WTC11 (cell line): ENCODE measurements around the gene STRADA. TPM values are rescaled to one million over a fixed set of nuclear protein-coding genes. Genes with fewer than 3 reads are reported as not detected.
A peak's percentile ranks its signal among the peaks of the same experiment; 100 is the strongest.

Experiments used
- ATAC-seq: fragments of 200-7000 bp; cut with Tn5 transposase; 2 replicates; pipeline ENCODE4 v1.10.0; 2021; ENCODE audit warnings: mild to moderate bottlenecking, moderate library complexity
- CTCF ChIA-PET: fragments of 300-600 bp; sonication (Branson Sonifier 250); formaldehyde crosslinking; loops from one replicate; lab custom pipeline; 2021; ENCODE audit warnings: antibody characterized with exemption; lab: Charles Lee
- POLR2A ChIA-PET: fragments of 350-600 bp; sonication (Branson Sonifier 250); formaldehyde crosslinking; loops from one replicate; lab custom pipeline; 2021; ENCODE audit warnings: antibody characterized with exemption; lab: Charles Lee
- DNase-seq: peaks from one replicate; pipeline ENCODE4 v3.0.0; 2021; ENCODE audit warnings: low spot score
- H3K27ac Mint-ChIP-seq: 2 replicates; pipeline ENCODE4 v1.8.0; 2021; ENCODE audit warnings: mixed read lengths
- H3K27me3 Mint-ChIP-seq: 2 replicates; pipeline ENCODE4 v1.8.0; 2021; ENCODE audit warnings: low read depth, mild to moderate bottlenecking, moderate library complexity, mixed read lengths
- H3K36me3 Mint-ChIP-seq: 2 replicates; pipeline ENCODE4 v1.8.0; 2021; ENCODE audit warnings: mixed read lengths
- H3K4me1 Mint-ChIP-seq: 2 replicates; pipeline ENCODE4 v1.8.0; 2022; ENCODE audit warnings: mixed read lengths
- H3K4me3 Mint-ChIP-seq: 2 replicates; pipeline ENCODE4 v1.8.0; 2021; ENCODE audit warnings: mild to moderate bottlenecking, moderate library complexity, mixed read lengths
- H3K9me3 Mint-ChIP-seq: 2 replicates; pipeline ENCODE4 v1.8.0; 2021; ENCODE audit warnings: mixed read lengths
- AR ChIP-seq: fragments of 250-450 bp; sonication (Bioruptor Pico); IDR thresholded peaks from 2 replicates; pipeline ENCODE4 v1.9.0; 2021; ENCODE audit warnings: mild to moderate bottlenecking
- ATF3 ChIP-seq: sonication (generic); formaldehyde crosslinking; conservative IDR thresholded peaks from 2 replicates; pipeline ENCODE4 v1.8.1; 2022; ENCODE audit warnings: mild to moderate bottlenecking, missing genetic modification reagents
- CBFB ChIP-seq: sonication (generic); formaldehyde crosslinking; IDR thresholded peaks from 2 replicates; pipeline ENCODE4 v1.8.1; 2022; ENCODE audit warnings: mild to moderate bottlenecking, low read depth, missing genetic modification reagents
- CREB1 ChIP-seq: sonication (generic); formaldehyde crosslinking; IDR thresholded peaks from 2 replicates; pipeline ENCODE4 v1.8.0; 2023; ENCODE audit warnings: mild to moderate bottlenecking, missing genetic modification reagents
- ERG ChIP-seq: fragments of 250-450 bp; sonication (Bioruptor Pico); IDR thresholded peaks from 2 replicates; pipeline ENCODE4 v1.8.0; 2021; ENCODE audit warnings: mild to moderate bottlenecking
- FOXJ3 ChIP-seq: sonication (generic); formaldehyde crosslinking; IDR thresholded peaks from 2 replicates; pipeline ENCODE4 v1.9.0; 2021; ENCODE audit warnings: missing genetic modification reagents, mild to moderate bottlenecking, borderline replicate concordance
- GRHL2 ChIP-seq: fragments of 250-450 bp; sonication (Bioruptor Pico); IDR thresholded peaks from 2 replicates; pipeline ENCODE4 v1.8.0; 2022; ENCODE audit warnings: mild to moderate bottlenecking, moderate library complexity; ENCODE audit not compliant: insufficient replicate concordance, severe bottlenecking
- GTF2I ChIP-seq: fragments of 250-450 bp; sonication (Bioruptor Pico); conservative IDR thresholded peaks from 2 replicates; pipeline ENCODE4 v1.4.0; 2021; ENCODE audit warnings: mild to moderate bottlenecking
- JUN ChIP-seq: sonication (generic); formaldehyde crosslinking; IDR thresholded peaks from 2 replicates; pipeline ENCODE4 v1.8.0; 2023; ENCODE audit warnings: mild to moderate bottlenecking, missing genetic modification reagents
- KAT7 ChIP-seq: sonication (generic); formaldehyde crosslinking; IDR thresholded peaks from 2 replicates; pipeline ENCODE4 v1.8.1; 2023; ENCODE audit warnings: missing genetic modification reagents, mild to moderate bottlenecking, borderline replicate concordance
- NR1H2 ChIP-seq: sonication (generic); formaldehyde crosslinking; IDR thresholded peaks from 2 replicates; pipeline ENCODE4 v1.9.0; 2021; ENCODE audit warnings: mild to moderate bottlenecking, moderate library complexity, missing genetic modification reagents
- NR2C2 ChIP-seq: sonication (generic); formaldehyde crosslinking; IDR thresholded peaks from 2 replicates; pipeline ENCODE4 v1.8.0; 2022; ENCODE audit warnings: mild to moderate bottlenecking, missing genetic modification reagents
- NR3C1 ChIP-seq: sonication (generic); formaldehyde crosslinking; conservative IDR thresholded peaks from 2 replicates; pipeline ENCODE4 v1.8.1; 2023; ENCODE audit warnings: low read depth, mild to moderate bottlenecking, missing genetic modification reagents
- RORB ChIP-seq: fragments of 250-450 bp; sonication (Bioruptor Pico); IDR thresholded peaks from 2 replicates; pipeline ENCODE4 v1.9.0; 2021; ENCODE audit warnings: mild to moderate bottlenecking
- SMAD3 ChIP-seq: sonication (generic); formaldehyde crosslinking; IDR thresholded peaks from 2 replicates; pipeline ENCODE4 v1.8.0; 2022; ENCODE audit warnings: missing genetic modification reagents, mild to moderate bottlenecking, borderline replicate concordance
- SOX15 ChIP-seq: fragments of 250-450 bp; sonication (Bioruptor Pico); IDR thresholded peaks from 2 replicates; pipeline ENCODE4 v1.9.0; 2021; ENCODE audit warnings: mild to moderate bottlenecking
- ZMAT4 ChIP-seq: fragments of 250-450 bp; sonication (Bioruptor Pico); IDR thresholded peaks from 2 replicates; pipeline ENCODE4 v1.9.0; 2021; ENCODE audit warnings: mild to moderate bottlenecking
- ZNF121 ChIP-seq: sonication (generic); formaldehyde crosslinking; IDR thresholded peaks from 2 replicates; pipeline ENCODE4 v1.8.0; 2023; ENCODE audit warnings: missing genetic modification reagents
- ZNF138 ChIP-seq: sonication (generic); formaldehyde crosslinking; conservative IDR thresholded peaks from 2 replicates; pipeline ENCODE4 v1.8.1; 2022; ENCODE audit warnings: mild to moderate bottlenecking, moderate library complexity, missing genetic modification reagents
- ZNF263 ChIP-seq: sonication (generic); formaldehyde crosslinking; IDR thresholded peaks from 2 replicates; pipeline ENCODE4 v1.8.1; 2022; ENCODE audit warnings: low read depth, mild to moderate bottlenecking, moderate library complexity, missing genetic modification reagents
- ZNF416 ChIP-seq: fragments of 250-450 bp; sonication (Bioruptor Pico); IDR thresholded peaks from 2 replicates; pipeline ENCODE4 v1.9.0; 2021; ENCODE audit warnings: mild to moderate bottlenecking, inconsistent platforms
- ZNF423 ChIP-seq: fragments of 250-450 bp; sonication (Bioruptor Pico); IDR thresholded peaks from 2 replicates; pipeline ENCODE4 v2.1.2; 2022; ENCODE audit warnings: mild to moderate bottlenecking, moderate library complexity
- total RNA-seq: library from RNA; stranded (reverse); gene quantifications from 3 replicates; pipeline ENCODE4 v1.2.3, GENCODE V29; 2021
- TF ChIP-seq, protein P1 (sequence below): sonication (generic); formaldehyde crosslinking; IDR thresholded peaks from 2 replicates; pipeline ENCODE4 v1.8.0; 2023; ENCODE audit warnings: mild to moderate bottlenecking, missing genetic modification reagents
- TF ChIP-seq, protein P2 (sequence below): sonication (generic); formaldehyde crosslinking; IDR thresholded peaks from 2 replicates; pipeline ENCODE4 v1.8.1; 2022; ENCODE audit warnings: mild to moderate bottlenecking, moderate library complexity, missing genetic modification reagents
- TF ChIP-seq, protein P3 (sequence below): sonication (generic); formaldehyde crosslinking; IDR thresholded peaks from 2 replicates; pipeline ENCODE4 v1.8.0; 2022; ENCODE audit warnings: mild to moderate bottlenecking, missing genetic modification reagents

STRADA gene
- total RNA-seq, 1 experiment from 2014 or later = 36.6 TPM

DNA sequence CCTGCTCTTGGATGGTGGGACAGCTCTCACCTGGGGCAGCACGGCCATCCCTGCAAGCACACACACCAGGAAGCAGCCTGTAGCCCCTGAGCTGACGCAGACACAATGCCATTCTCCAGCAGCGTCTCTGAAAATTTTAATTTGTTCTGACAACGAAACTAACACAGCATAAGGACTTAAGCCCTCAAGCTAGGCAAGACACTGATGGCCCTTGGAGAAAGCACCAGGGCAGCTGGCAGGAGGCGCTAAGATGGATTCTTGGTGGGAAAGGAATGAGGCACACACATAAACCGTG is 38.9 kb downstream of the STRADA start:
- Mint-ChIP-seq H3K9me3 (no peaks in the 10 kb centered on the region), H3K4me1 (peaks cover 29% of the 10 kb centered on the region), H3K27me3 (peaks cover 6% of the 10 kb centered on the region; the same call in 1 of the 2 replicates), H3K27ac (no peak overlapping the region; the same call in 1 of the 2 replicates), H3K36me3 (peaks cover 17% of the 10 kb centered on the region), H3K4me3 (peak overlapping the region; percentile 31; the same call in 1 of the 2 replicates)
- ChIA-PET POLR2A (no interaction called here), CTCF (interaction anchor here (0.8 to 1.7 kb wide), 4 partner anchors 8 to 90 kb away, joined by 3 to 4 read pairs (median 4); no protein-coding TSS in a partner anchor)
- no peak for ATAC-seq
- TF ChIP-seq ZNF416 (CRISPR knock-in tag) (no peak), GRHL2 (CRISPR knock-in tag) (no peak), CREB1 (no peak), GTF2I (CRISPR knock-in tag) (no peak), RORB (CRISPR knock-in tag) (no peak), SOX15 (no peak), ATF3 (CRISPR knock-in tag) (no peak), SMAD3 (no peak), JUN (CRISPR knock-in tag) (no peak), ZNF423 (CRISPR knock-in tag) (no peak), NR3C1 (no peak), ZNF138 (CRISPR knock-in tag) (no peak), NR1H2 (CRISPR knock-in tag) (no peak), ZMAT4 (CRISPR knock-in tag) (no peak), NR2C2 (no peak)
- DNase-seq = no peak

DNA sequence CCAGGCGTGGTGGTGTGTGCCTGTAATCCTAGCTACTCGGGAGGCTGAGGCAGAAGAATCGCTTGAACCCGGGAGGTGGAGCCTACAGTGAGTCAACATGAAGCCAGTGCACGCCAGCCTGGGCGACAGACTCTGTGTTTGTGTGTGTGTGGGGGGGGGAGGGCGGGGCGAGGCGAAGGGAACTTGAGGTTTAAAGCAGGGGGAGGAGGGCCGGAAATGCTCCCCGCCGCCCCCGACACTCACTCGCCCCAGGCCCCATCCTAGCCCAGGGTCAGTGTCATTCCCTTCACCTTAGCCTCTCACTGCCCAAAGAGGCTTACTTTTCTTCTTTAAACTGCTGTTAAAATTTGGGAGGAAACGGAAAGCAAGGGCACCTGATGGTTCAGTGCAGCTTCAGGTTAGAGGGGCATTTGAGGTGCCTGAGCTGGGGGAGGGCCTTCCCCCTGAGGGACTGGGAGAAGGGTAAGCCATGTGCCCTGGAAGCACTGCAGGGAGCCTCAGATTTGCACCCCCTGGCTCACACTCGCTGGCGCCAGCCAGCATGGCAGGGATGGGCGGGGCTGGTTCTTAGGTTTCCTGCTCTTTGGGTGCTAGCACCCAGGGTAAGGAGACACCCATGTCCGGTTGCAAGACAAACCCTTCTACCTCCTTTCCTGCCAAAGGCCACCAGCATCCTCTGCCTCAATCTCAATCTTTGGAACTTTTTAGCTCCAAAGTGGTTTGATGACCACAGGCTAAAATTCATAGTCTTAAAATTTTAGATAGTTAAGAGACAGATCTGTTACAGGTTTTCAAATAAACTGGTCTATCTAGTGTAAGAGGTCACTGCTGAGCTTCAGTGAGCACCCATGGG is 39.5 kb downstream of the STRADA start:
- H3K4me3 Mint-ChIP-seq = peak overlapping the region; percentile 70
- H3K9me3 Mint-ChIP-seq = no peaks in the 10 kb centered on the region
- DNase-seq = no peak
- ChIA-PET CTCF (interaction anchor here (0.8 to 1.7 kb wide), 4 partner anchors 8 to 90 kb away, joined by 3 to 4 read pairs (median 4); no protein-coding TSS in a partner anchor), POLR2A (interaction anchor here (1.9 kb wide), 1 partner anchor 72 kb away, joined by 7 read pairs; the partner anchor contains the start of genes CCDC47 and DDX42)
- peaks cover 35% of the 10 kb centered on the region for H3K4me1 Mint-ChIP-seq
- H3K27me3 Mint-ChIP-seq = peaks cover 6% of the 10 kb centered on the region; the same call in 1 of the 2 replicates
- H3K27ac Mint-ChIP-seq = no peak overlapping the region; the same call in 1 of the 2 replicates
- ATAC-seq = no peak
- peaks cover 17% of the 10 kb centered on the region for H3K36me3 Mint-ChIP-seq
- TF ChIP-seq CBFB (CRISPR knock-in tag) (no peak), ERG (CRISPR knock-in tag) (no peak), ZNF423 (CRISPR knock-in tag) (no peak), GRHL2 (CRISPR knock-in tag) (no peak), NR2C2 (no peak), KAT7 (no peak), ZNF263 (CRISPR knock-in tag) (no peak), AR (CRISPR knock-in tag) (no peak), RORB (CRISPR knock-in tag) (no peak), JUN (CRISPR knock-in tag) (no peak), ZNF121 (CRISPR knock-in tag) (no peak), ATF3 (CRISPR knock-in tag) (no peak), FOXJ3 (CRISPR knock-in tag) (no peak)
- TF ChIP-seq, protein P1, sequence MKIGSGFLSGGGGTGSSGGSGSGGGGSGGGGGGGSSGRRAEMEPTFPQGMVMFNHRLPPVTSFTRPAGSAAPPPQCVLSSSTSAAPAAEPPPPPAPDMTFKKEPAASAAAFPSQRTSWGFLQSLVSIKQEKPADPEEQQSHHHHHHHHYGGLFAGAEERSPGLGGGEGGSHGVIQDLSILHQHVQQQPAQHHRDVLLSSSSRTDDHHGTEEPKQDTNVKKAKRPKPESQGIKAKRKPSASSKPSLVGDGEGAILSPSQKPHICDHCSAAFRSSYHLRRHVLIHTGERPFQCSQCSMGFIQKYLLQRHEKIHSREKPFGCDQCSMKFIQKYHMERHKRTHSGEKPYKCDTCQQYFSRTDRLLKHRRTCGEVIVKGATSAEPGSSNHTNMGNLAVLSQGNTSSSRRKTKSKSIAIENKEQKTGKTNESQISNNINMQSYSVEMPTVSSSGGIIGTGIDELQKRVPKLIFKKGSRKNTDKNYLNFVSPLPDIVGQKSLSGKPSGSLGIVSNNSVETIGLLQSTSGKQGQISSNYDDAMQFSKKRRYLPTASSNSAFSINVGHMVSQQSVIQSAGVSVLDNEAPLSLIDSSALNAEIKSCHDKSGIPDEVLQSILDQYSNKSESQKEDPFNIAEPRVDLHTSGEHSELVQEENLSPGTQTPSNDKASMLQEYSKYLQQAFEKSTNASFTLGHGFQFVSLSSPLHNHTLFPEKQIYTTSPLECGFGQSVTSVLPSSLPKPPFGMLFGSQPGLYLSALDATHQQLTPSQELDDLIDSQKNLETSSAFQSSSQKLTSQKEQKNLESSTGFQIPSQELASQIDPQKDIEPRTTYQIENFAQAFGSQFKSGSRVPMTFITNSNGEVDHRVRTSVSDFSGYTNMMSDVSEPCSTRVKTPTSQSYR (CRISPR knock-in tag) = no peak
- TF ChIP-seq, protein P2, sequence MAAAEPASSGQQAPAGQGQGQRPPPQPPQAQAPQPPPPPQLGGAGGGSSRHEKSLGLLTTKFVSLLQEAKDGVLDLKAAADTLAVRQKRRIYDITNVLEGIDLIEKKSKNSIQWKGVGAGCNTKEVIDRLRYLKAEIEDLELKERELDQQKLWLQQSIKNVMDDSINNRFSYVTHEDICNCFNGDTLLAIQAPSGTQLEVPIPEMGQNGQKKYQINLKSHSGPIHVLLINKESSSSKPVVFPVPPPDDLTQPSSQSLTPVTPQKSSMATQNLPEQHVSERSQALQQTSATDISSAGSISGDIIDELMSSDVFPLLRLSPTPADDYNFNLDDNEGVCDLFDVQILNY = no peak
- TF ChIP-seq, protein P3, sequence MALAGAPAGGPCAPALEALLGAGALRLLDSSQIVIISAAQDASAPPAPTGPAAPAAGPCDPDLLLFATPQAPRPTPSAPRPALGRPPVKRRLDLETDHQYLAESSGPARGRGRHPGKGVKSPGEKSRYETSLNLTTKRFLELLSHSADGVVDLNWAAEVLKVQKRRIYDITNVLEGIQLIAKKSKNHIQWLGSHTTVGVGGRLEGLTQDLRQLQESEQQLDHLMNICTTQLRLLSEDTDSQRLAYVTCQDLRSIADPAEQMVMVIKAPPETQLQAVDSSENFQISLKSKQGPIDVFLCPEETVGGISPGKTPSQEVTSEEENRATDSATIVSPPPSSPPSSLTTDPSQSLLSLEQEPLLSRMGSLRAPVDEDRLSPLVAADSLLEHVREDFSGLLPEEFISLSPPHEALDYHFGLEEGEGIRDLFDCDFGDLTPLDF (CRISPR knock-in tag) = no peak
